HepG2 (cell line): ENCODE data around the gene MXI1. TPM values are rescaled to one million over a fixed set of nuclear protein-coding genes. Genes with fewer than 3 reads are reported as not detected.

Experiments
- ATF3 ChIP-seq: sonication (generic); formaldehyde crosslinking; IDR thresholded peaks from 2 replicates; pipeline ENCODE4 v1.4.0; 2020; ENCODE audit warnings: missing genetic modification reagents
- ATF7-NPFF ChIP-seq: sonication (generic); formaldehyde crosslinking; IDR thresholded peaks from 2 replicates; pipeline ENCODE4 v1.8.1; 2023; ENCODE audit warnings: mild to moderate bottlenecking, low read depth, missing genetic modification reagents, moderate library complexity
- HMG20A ChIP-seq: IDR thresholded peaks from 2 replicates; pipeline ENCODE4 v1.6.1; 2016; ENCODE audit warnings: borderline replicate concordance
- KLF16 ChIP-seq, 2 experiments: sonication (generic) in 1 of 2; formaldehyde crosslinking in 1 of 2; IDR thresholded peaks; 2 replicates each; pipeline versions ENCODE4 v1.6.1 to v1.8.0; 2016 to 2023; ENCODE audit warnings: missing genetic modification reagents in 2 of 2, missing compliant biosample characterization in 1 of 2
- KLF9 ChIP-seq: IDR thresholded peaks from 2 replicates; pipeline ENCODE4 v1.6.1; 2016; ENCODE audit warnings: low read depth
- NR0B2 ChIP-seq: sonication (generic); formaldehyde crosslinking; IDR thresholded peaks from 2 replicates; pipeline ENCODE4 v1.4.0; 2020; ENCODE audit warnings: mild to moderate bottlenecking, missing genetic modification reagents
- PRDM15 ChIP-seq: sonication (generic); formaldehyde crosslinking; IDR thresholded peaks from 2 replicates; pipeline ENCODE4 v1.4.0; 2020; ENCODE audit warnings: missing genetic modification reagents
- REPIN1 ChIP-seq: sonication (generic); formaldehyde crosslinking; IDR thresholded peaks from 2 replicates; pipeline ENCODE4 v1.8.0; 2022; ENCODE audit warnings: missing genetic modification reagents, low read depth, mild to moderate bottlenecking, borderline replicate concordance
- TFE3 ChIP-seq: IDR thresholded peaks from 2 replicates; pipeline ENCODE4 v1.6.1; 2016
- TRIM24 ChIP-seq: sonication (generic); formaldehyde crosslinking; IDR thresholded peaks from 2 replicates; pipeline ENCODE4 v1.8.0; 2022; ENCODE audit warnings: mild to moderate bottlenecking, missing genetic modification reagents
- ZFAT ChIP-seq: sonication (generic); formaldehyde crosslinking; conservative IDR thresholded peaks from 2 replicates; pipeline ENCODE4 v1.8.1; 2023; ENCODE audit warnings: missing genetic modification reagents, inconsistent platforms
- ZNF10 ChIP-seq: sonication (generic); formaldehyde crosslinking; IDR thresholded peaks from 2 replicates; pipeline ENCODE4 v1.4.0; 2020; ENCODE audit warnings: mild to moderate bottlenecking, low read depth, missing genetic modification reagents, borderline replicate concordance
- ZNF33A ChIP-seq: sonication (generic); formaldehyde crosslinking; IDR thresholded peaks from 2 replicates; pipeline ENCODE4 v1.5.1; 2020; ENCODE audit warnings: missing genetic modification reagents, mild to moderate bottlenecking, moderate library complexity, borderline replicate concordance
- ZNF687 ChIP-seq: sonication (generic); formaldehyde crosslinking; IDR thresholded peaks from 2 replicates; pipeline ENCODE4 v1.5.1; 2020; ENCODE audit warnings: mild to moderate bottlenecking, missing genetic modification reagents, moderate library complexity
- ZNF740 ChIP-seq: sonication (generic); formaldehyde crosslinking; IDR thresholded peaks from 2 replicates; pipeline ENCODE4 v1.4.0; 2020; ENCODE audit warnings: missing genetic modification reagents
- ZNF772 ChIP-seq: sonication (generic); formaldehyde crosslinking; IDR thresholded peaks from 2 replicates; pipeline ENCODE4 v1.5.0; 2020; ENCODE audit warnings: mild to moderate bottlenecking, missing genetic modification reagents
- ZSCAN21 ChIP-seq: sonication (generic); formaldehyde crosslinking; IDR thresholded peaks from 2 replicates; pipeline ENCODE4 v1.8.0; 2022; ENCODE audit warnings: mild to moderate bottlenecking, missing genetic modification reagents, moderate library complexity, borderline replicate concordance
- ZSCAN31 ChIP-seq: sonication (generic); formaldehyde crosslinking; IDR thresholded peaks from 2 replicates; pipeline ENCODE4 v1.5.0; 2020; ENCODE audit warnings: low read depth, mild to moderate bottlenecking, missing genetic modification reagents
- polyA plus RNA-seq, 8 experiments: library from polyadenylated mRNA; depleted of rRNA in 3 of 8; stranded (reverse) in 7 of 8; unstranded in 1 of 8; fragments of >200 nt; fragmentation: Illumina TruSeq in 4 of 8; extraction: Trizol in 4 of 8; gene quantifications; 2 replicates each; pipeline versions ENCODE4 v1.2.1 to v1.2.3, GENCODE V29; 2011 to 2016; ENCODE audit warnings: low read depth in 4 of 8, missing spikeins in 1 of 8, mixed read lengths in 1 of 8; ENCODE audit not compliant: insufficient read depth in 1 of 8
- total RNA-seq, 5 experiments: library from RNA; depleted of rRNA; stranded (reverse); fragments of >200 nt; fragmentation: Illumina TruSeq; extraction: Trizol; gene quantifications; 2 replicates each; pipeline ENCODE4 v1.2.3, GENCODE V29; 2016; ENCODE audit warnings: low read depth in 1 of 5

MXI1 gene
- total and polyA plus RNA-seq, 2 of the 13 experiments (the other 11 are each of a cell fraction or from before 2014, with no cell fraction given), result 6.6 to 22.0 TPM

- TF ChIP-seq PRDM15 (CRISPR knock-in tag) (no peak), ZNF740 (CRISPR knock-in tag) (no peak), ZSCAN21 (no peak), ATF7-NPFF (CRISPR knock-in tag) (no peak), REPIN1 (CRISPR knock-in tag) (0 out of 2 replicates have a peak, but pooled peaks have one; percentile 35), ATF3 (CRISPR knock-in tag) (no peak), ZNF10 (no peak), HMG20A (CRISPR knock-in tag) (no peak), KLF9 (CRISPR knock-in tag) (no peak), ZNF772 (CRISPR knock-in tag) (peak; percentile 42; the same call in 1 of the 2 replicates), KLF16 (CRISPR knock-in tag; IDR thresholded peaks at IDR 0.05) (no peak), ZNF33A (no peak), NR0B2 (0 out of 2 replicates have a peak, but pooled peaks have one; percentile 18), ZFAT (CRISPR knock-in tag) (no peak), ZSCAN31 (no peak), TRIM24 (no peak), TFE3 (peak; percentile 69), ZNF687 (CRISPR knock-in tag) (peak; percentile 80)
These were observed 3.5 kb downstream of the MXI1 start (continued) for GRCh38 chr10:110210674-110211464.
